Measurements from ENCODE around the gene TBC1D4.
"Not testable (repeated sequence)": the region's sequence is repeated elsewhere in the genome, so short reads cannot be mapped to it uniquely, and the experiment has no call there.

TBC1D4 gene

DNA sequence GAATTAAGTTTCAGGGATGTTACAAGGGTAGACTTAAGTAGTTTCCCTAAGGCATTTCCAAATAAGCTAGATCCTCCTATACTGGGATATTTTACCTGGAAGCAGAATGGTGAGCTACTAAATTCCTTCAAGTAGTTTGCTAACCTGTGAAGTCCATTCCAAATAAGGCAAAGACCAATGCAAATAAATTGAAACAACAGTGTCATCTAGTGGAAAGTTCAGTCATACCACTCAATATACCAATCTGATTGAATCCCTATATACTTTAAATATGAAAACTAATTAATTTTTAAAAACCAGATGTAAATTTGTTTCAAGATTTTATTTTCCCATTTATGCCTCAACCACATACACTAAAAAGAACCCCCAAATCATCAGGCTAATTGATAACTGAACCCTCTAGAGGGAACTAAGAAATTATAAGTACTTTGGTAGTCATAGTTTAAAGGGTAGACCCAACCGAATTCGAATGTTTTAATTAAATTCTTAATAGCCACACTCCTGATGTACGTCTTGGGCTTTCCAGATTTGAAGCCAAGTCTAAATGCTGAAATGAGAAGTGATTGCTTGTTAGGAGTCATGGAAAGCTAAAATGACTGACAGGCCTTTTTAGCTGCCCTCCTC, 223.7 kb downstream of the TBC1D4 start:
- DNase-seq (ENCODE audit: low read depth, low spot score): no peak
- ChIA-PET POLR2A (no interaction called here), CTCF (interaction anchor here (0.6 to 2.3 kb wide), 28 partner anchors 10 to 1543 kb away, joined by 3 to 14 read pairs (median 3); no protein-coding TSS in a partner anchor)

DNA sequence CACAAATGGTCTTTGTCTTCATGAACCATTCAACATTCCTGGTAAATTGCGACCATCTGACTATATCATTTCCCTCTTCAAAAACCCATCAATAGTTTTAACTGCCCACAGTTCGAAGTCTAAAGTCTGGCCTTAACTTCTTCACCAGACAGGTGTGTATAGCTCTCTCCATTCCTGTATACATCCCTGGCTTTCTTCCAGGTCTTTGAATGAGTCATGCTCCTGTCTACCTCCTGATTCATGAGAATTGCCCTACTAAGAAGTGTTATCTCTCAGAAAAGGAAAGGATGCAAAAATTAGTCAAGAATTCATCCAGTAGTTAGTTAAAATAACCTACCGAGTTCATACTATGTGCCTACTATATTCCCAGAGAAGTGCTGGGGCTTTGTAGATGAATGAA, 225.0 kb downstream of the TBC1D4 start:
- no peak for DNase-seq (ENCODE audit: low read depth, low spot score)
- CTCF ChIA-PET: interaction anchor here (0.6 to 1.7 kb wide), 8 partner anchors 13 to 1531 kb away, joined by 3 to 4 read pairs (median 3); no protein-coding TSS in a partner anchor
- no peak overlapping the region for H3K4me3 ChIP-seq (ENCODE audit: low read depth, low read length)
- POLR2A ChIA-PET: no interaction called here
- TF ChIP-seq, protein P1, sequence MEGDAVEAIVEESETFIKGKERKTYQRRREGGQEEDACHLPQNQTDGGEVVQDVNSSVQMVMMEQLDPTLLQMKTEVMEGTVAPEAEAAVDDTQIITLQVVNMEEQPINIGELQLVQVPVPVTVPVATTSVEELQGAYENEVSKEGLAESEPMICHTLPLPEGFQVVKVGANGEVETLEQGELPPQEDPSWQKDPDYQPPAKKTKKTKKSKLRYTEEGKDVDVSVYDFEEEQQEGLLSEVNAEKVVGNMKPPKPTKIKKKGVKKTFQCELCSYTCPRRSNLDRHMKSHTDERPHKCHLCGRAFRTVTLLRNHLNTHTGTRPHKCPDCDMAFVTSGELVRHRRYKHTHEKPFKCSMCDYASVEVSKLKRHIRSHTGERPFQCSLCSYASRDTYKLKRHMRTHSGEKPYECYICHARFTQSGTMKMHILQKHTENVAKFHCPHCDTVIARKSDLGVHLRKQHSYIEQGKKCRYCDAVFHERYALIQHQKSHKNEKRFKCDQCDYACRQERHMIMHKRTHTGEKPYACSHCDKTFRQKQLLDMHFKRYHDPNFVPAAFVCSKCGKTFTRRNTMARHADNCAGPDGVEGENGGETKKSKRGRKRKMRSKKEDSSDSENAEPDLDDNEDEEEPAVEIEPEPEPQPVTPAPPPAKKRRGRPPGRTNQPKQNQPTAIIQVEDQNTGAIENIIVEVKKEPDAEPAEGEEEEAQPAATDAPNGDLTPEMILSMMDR (IDR thresholded peaks at IDR 0.05; ENCODE audit: insufficient read depth, low read length, missing control alignments): no peak

More for the DNA sequence above, 223.7 kb downstream of the TBC1D4 start:
- no peak overlapping the region for H3K4me3 ChIP-seq (ENCODE audit: low read depth, low read length)
- TF ChIP-seq, protein P1 (IDR thresholded peaks at IDR 0.05; ENCODE audit: insufficient read depth, low read length, missing control alignments): peak; percentile 32

DNA sequence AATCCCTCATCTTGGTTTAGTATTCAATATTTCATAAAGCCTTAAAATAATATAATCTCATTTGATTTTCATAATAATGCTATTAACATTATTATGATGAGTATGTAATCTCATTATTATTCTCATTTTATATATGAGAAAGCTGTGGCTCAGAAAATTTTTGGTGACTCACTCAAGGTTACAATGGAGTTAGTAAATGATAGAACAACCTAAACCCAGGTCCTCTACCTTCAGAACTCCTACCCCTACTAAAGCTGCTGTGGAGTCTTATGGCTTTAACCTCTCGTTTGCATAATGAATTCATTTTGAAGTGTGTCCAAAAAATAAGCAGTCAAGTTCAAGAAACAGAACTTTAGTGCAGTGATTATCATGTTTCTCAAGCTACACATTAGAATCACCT, 226.3 kb downstream of the TBC1D4 start:
- TF ChIP-seq, protein P1 (IDR thresholded peaks at IDR 0.05; ENCODE audit: insufficient read depth, low read length, missing control alignments): no peak
- H3K4me3 ChIP-seq (ENCODE audit: low read depth, low read length): no peak overlapping the region
- ChIA-PET CTCF (interaction anchor here (0.6 to 0.9 kb wide), 3 partner anchors 28 to 1533 kb away, joined by 3 to 6 read pairs (median 3); no protein-coding TSS in a partner anchor), POLR2A (no interaction called here)
- no peak for DNase-seq (ENCODE audit: low read depth, low spot score)

DNA sequence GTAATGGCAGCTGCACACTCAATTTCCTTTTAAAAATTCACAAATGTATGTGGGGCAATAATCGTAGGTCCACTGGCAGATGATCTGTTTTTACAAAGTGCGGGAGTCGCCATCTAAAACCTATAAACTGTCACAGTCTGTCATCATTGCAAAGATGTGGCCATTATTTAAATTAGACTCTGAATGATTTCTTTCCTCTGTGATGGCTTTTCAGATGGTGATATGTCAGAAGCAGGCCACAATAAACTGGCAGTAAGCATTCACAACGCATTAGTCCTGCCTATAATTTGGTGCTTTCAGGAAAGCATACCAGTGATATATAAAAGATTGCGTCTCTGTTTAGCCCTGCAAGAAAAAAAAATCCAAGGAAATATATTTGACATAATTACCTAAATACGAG, 226.8 kb downstream of the TBC1D4 start:
- H3K4me3 ChIP-seq (ENCODE audit: low read depth, low read length): no peak overlapping the region
- CTCF ChIA-PET: interaction anchor here (0.6 kb wide), 1 partner anchor 1532 kb away, joined by 3 read pairs; no protein-coding TSS in a partner anchor
- POLR2A ChIA-PET: no interaction called here
- no peak for DNase-seq (ENCODE audit: low read depth, low spot score)
- TF ChIP-seq, protein P1 (IDR thresholded peaks at IDR 0.05; ENCODE audit: insufficient read depth, low read length, missing control alignments): no peak

DNA sequence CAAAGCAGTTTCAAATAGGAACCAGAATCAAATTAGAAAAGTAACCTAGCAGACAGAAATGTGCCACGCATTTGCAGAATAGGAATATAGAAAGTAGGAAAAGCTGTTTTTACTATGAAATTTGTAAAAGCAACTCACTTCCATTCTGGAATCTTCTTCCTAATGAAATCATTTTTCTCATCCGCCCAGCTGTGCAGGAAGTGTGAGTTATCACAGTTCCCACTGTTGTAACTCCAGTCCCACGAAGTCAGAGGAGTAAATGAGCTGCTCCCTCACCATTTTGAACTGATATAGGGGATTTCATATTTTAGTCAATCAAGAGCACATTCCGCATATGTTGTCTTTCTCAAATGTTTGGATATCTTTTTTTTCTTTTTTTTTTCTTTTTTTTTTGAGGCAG, 230.8 kb downstream of the TBC1D4 start:
- no peak for DNase-seq (ENCODE audit: low read depth, low spot score)
- no peak overlapping the region for H3K4me3 ChIP-seq (ENCODE audit: low read depth, low read length)
- POLR2A ChIA-PET: no interaction called here
- TF ChIP-seq, protein P1 (IDR thresholded peaks at IDR 0.05; ENCODE audit: insufficient read depth, low read length, missing control alignments): no peak
- CTCF ChIA-PET: interaction anchor here (0.7 to 1.2 kb wide), 2 partner anchors 12 to 1529 kb away, joined by 3 read pairs; no protein-coding TSS in a partner anchor

DNA sequence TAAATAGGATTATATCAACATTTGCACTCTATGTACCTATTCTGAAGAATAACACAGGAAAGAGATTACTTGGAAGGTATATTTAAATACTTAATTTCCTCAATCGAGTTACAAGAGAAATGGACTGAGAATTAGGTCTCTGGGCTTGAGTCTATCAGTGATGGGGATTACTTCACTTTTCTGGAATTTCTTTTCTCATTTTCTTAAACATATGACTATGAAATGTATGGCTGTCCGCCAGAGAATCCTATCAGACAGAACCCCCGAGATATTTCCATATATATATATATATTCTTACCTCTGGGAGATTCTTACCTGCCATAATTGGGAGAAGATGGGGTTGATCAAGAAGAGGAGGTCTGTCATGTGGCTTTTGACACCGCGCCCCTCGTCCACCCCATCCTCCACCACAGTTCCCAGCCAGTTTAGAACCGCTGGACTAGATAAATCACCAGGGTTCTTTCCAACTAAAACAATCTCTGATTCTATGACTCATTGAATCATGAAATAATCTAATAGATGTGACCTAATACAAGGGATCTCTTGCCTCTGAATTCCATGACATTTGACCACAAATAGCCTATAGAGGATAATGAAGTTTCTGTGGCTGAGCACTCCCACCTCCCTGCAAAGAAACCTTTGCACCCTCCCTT, 231.3 kb downstream of the TBC1D4 start:
- peak; percentile 28 for DNase-seq (ENCODE audit: low read depth, low spot score)
- TF ChIP-seq, protein P1 (IDR thresholded peaks at IDR 0.05; ENCODE audit: insufficient read depth, low read length, missing control alignments): no peak
- CTCF ChIA-PET: interaction anchor here (1.2 kb wide), 1 partner anchor 1528 kb away, joined by 3 read pairs; no protein-coding TSS in a partner anchor
- no peak overlapping the region for H3K4me3 ChIP-seq (ENCODE audit: low read depth, low read length)
- POLR2A ChIA-PET: no interaction called here

DNA sequence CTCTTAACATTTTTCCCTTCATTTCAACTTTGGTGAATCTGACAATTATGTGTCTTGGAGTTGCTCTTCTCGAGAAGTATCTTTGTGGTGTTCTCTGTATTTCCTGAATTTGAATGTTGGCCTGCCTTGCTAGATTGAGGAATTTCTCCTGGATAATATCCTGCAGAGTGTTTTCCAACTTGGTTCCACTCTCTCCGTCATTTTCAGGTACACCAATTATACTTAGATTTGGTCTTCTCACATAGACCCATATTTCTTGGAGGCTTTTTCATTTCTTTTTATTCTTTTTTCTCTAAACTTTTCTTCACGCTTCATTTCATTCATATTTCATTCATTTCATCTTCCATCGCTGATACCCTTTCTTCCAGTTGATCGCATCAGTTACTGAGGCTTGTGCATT, 236.4 kb downstream of the TBC1D4 start:
- H3K4me3 ChIP-seq (ENCODE audit: low read depth, low read length); DNase-seq (ENCODE audit: low read depth, low spot score); CTCF ChIA-PET; POLR2A ChIA-PET: not testable (repeated sequence)

DNA sequence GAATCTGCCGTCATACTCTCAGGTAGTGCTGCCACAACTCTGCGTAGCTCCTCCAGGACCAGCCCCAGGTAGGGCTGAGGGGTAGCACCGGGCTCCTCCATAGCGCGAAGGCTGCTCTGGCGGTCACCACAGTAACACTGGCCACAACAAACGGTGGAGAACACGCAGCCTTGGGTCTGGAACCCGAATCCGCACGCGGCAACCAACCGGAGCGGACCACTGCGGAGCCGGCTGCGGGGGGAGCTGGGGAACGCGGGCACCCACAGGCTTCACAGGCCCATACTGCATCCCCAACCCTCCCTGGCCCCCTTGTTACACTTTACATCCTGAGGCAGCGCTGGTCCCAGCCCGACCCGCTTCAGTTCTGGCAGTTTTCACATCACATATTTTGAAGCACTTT, 241.7 kb downstream of the TBC1D4 start:
- DNase-seq (ENCODE audit: low read depth, low spot score); CTCF ChIA-PET; H3K4me3 ChIP-seq (ENCODE audit: low read depth, low read length); POLR2A ChIA-PET: not testable (repeated sequence)
